ENCODE measurements around the gene DNAJC13. TPM values are rescaled to one million over a fixed set of nuclear protein-coding genes. Genes with fewer than 3 reads are reported as not detected.

The DNAJC13 gene
- total RNA-seq, 4 donors from 2014 or later: 44.9 to 68.1 (median 65.5) TPM

GRCh38 chr3:132418916-132419315 is 1.6 kb downstream of the DNAJC13 start:
- intact Hi-C loops (cut with DNase I; ENCODE audit: low total_unique reads): no loop called here
- Histone ChIP-seq H3K4me3 (peak overlapping the region in 3 of 4 donors; percentile 78 to 100 (median 99)), H3K27me3 (no peaks in the 10 kb centered on the region), H3K4me1 (peaks cover 19 to 65% (median 28%) of the 10 kb centered on the region in 4 donors), H3K27ac (peak overlapping the region in 3 of 4 donors; percentile 93 to 100 (median 98)), H3K36me3 (no peaks in the 10 kb centered on the region), H3K9me3 (no peaks in the 10 kb centered on the region)
- 12 to 15% methylated on average over 4 of the region's 4 CpGs for WGBS, 2 donors (ENCODE audit: low coverage in 1 of 2)
- in situ Hi-C loops (cut with MboI; ENCODE audit: low pct_ligation_motif_present in 1 of 4, low pct_unique_long_range_greater_than_20kb in 1 of 4, low sequenced_read_pairs in 3 of 4): no loop called here
- TF ChIP-seq POLR2AphosphoS5 (IDR thresholded peaks at IDR 0.05) (no peak), CTCF (IDR thresholded peaks at IDR 0.05) (no peak), POLR2A (IDR thresholded peaks at IDR 0.05) (no peak), EP300 (IDR thresholded peaks at IDR 0.05; ENCODE audit: low read depth) (no peak)
- no peak for DNase-seq

GRCh38 chr3:132421832-132422231 is 4.5 kb downstream of the DNAJC13 start:
- no peaks in the 10 kb centered on the region for H3K9me3 ChIP-seq
- WGBS, 2 donors (ENCODE audit: low coverage in 1 of 2): 91 to 93% methylated on average over 4 of the region's 4 CpGs
- peaks cover 12 to 58% (median 24%) of the 10 kb centered on the region in 4 donors for H3K4me1 ChIP-seq
- no peak overlapping the region for H3K4me3 ChIP-seq
- intact Hi-C loops (cut with DNase I; ENCODE audit: low total_unique reads): no loop called here
- no peak for DNase-seq
- peak overlapping the region; percentile 27 to 69 (median 47) for H3K27ac ChIP-seq
- no peaks in the 10 kb centered on the region for H3K27me3 ChIP-seq
- in situ Hi-C loops (cut with MboI; ENCODE audit: low pct_ligation_motif_present in 1 of 4, low pct_unique_long_range_greater_than_20kb in 1 of 4, low sequenced_read_pairs in 3 of 4): no loop called here
- TF ChIP-seq POLR2A (IDR thresholded peaks at IDR 0.05) (no peak), CTCF (IDR thresholded peaks at IDR 0.05) (no peak), EP300 (IDR thresholded peaks at IDR 0.05; ENCODE audit: low read depth) (no peak), POLR2AphosphoS5 (IDR thresholded peaks at IDR 0.05) (no peak)
- H3K36me3 ChIP-seq: no peaks in the 10 kb centered on the region

GRCh38 chr3:132422531-132422930 is 5.2 kb downstream of the DNAJC13 start:
- intact Hi-C loops (cut with DNase I; ENCODE audit: low total_unique reads): no loop called here
- in situ Hi-C loops (cut with MboI; ENCODE audit: low pct_ligation_motif_present in 1 of 4, low pct_unique_long_range_greater_than_20kb in 1 of 4, low sequenced_read_pairs in 3 of 4): no loop called here

GRCh38 chr3:132432639-132433038 is 15.3 kb downstream of the DNAJC13 start:
- in situ Hi-C loops (cut with MboI; ENCODE audit: low pct_ligation_motif_present in 1 of 4, low pct_unique_long_range_greater_than_20kb in 1 of 4, low sequenced_read_pairs in 3 of 4) (no loop called here), intact Hi-C loops (cut with DNase I; ENCODE audit: low total_unique reads) (no loop called here)
- TF ChIP-seq CTCF (IDR thresholded peaks at IDR 0.05) (no peak), POLR2AphosphoS5 (IDR thresholded peaks at IDR 0.05) (no peak), EP300 (IDR thresholded peaks at IDR 0.05; ENCODE audit: low read depth) (no peak), POLR2A (IDR thresholded peaks at IDR 0.05) (no peak)
- no peak overlapping the region for H3K27ac ChIP-seq
- H3K36me3 ChIP-seq: no peaks in the 10 kb centered on the region
- WGBS, 2 donors (ENCODE audit: low coverage in 1 of 2): 46 to 61% methylated on average over 2 of the region's 2 CpGs
- no peaks in the 10 kb centered on the region for H3K27me3 ChIP-seq
- H3K4me1 ChIP-seq: peaks cover 0 to 38% (median 11%) of the 10 kb centered on the region in 4 donors
- no peak overlapping the region for H3K4me3 ChIP-seq
- DNase-seq: no peak
- no peaks in the 10 kb centered on the region for H3K9me3 ChIP-seq

More at GRCh38 chr3:132422531-132422930, 5.2 kb downstream of the DNAJC13 start:
- TF ChIP-seq EP300 (IDR thresholded peaks at IDR 0.05; ENCODE audit: low read depth) (no peak), POLR2AphosphoS5 (IDR thresholded peaks at IDR 0.05) (no peak), CTCF (IDR thresholded peaks at IDR 0.05) (no peak), POLR2A (IDR thresholded peaks at IDR 0.05) (no peak)
- Histone ChIP-seq H3K4me3 (no peak overlapping the region), H3K36me3 (no peaks in the 10 kb centered on the region), H3K27me3 (no peaks in the 10 kb centered on the region), H3K4me1 (peaks cover 12 to 58% (median 24%) of the 10 kb centered on the region in 4 donors), H3K27ac (peak overlapping the region; percentile 27 to 69 (median 47)), H3K9me3 (no peaks in the 10 kb centered on the region)
- WGBS, 2 donors (ENCODE audit: low coverage in 1 of 2): 68 to 80% methylated on average over 1 of the region's 1 CpG
- DNase-seq: no peak

Data from transverse colon (tissue), 4 donors.